ENCODE results near the gene ZNF771.
"Not testable (repeated sequence)": the region's sequence is repeated elsewhere in the genome, so short reads cannot be mapped to it uniquely, and the experiment has no call there.

Gene ZNF771

DNA sequence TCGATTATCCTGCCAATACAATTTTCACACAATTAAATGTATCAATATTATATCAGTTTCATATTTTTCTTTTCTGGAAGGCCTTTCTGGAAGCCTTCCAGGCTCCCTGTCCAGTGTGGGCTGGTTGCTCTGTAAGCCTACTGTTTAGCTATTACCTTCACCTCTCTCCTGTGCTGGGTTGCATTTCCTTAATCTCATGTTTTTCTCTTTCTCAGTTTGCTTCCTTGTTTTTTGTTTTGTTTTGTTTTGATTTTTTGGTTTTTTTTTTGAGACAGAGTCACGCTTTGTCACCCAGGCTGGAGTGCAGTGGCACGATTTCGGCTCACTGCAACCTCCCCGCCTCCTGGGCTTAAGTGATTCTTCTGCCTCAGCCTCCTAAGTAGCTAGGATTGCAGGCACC, 31.4 kb downstream of the ZNF771 start:
- DNase-seq, result no peak

GRCh38 chr16:30439720-30440348, 32.4 kb downstream of the ZNF771 start:
- no peak for DNase-seq

GRCh38 chr16:30443631-30444030, 36.2 kb downstream of the ZNF771 start:
- DNase-seq, result no peak

DNA sequence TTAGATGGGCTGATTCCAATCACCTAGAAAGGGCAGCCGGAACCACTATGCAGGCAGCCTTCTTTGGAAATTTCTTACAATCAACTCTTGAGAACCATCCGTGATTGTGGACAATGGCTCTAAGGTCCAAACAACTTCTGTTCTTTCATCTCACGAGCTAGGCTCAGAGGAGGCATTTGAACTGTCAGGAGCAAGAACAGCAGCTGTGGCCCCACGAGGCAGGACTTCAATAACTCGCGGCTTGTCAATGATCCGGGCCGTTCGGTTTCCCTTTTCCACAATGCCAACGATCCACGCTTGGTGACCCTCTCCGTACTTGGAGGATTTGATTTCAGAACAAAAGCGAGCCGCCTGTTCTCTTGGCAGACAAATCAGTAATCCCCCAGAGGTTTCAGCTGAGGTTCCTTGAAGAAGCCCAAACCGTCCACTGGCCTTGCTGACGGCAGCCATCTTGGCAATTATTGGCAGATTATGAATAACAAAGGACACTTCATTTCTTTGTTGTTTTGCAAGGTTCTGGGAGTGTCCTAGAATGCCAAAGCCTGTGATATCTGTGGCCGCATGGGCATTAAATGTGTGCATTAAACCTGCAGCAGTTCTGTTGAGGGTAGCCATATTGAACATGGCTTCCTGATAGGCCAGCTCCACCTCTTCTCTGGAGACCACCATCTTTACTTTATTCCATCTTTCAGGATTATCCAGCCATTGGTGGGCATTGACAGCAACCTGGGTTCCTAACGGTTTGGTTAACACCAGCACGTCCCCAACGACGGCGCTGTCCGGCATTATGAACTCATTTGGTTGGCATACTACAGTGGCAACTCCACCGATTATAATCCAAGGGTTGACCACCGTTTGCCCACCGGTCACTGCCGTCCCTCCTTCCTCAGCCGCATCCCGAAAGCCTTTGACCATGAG, 37.1 kb downstream of the ZNF771 start:
- no peak for DNase-seq

- DNase-seq, result no peak
Measured at GRCh38 chr16:30445149-30445407, 37.7 kb downstream of the ZNF771 start.

DNA sequence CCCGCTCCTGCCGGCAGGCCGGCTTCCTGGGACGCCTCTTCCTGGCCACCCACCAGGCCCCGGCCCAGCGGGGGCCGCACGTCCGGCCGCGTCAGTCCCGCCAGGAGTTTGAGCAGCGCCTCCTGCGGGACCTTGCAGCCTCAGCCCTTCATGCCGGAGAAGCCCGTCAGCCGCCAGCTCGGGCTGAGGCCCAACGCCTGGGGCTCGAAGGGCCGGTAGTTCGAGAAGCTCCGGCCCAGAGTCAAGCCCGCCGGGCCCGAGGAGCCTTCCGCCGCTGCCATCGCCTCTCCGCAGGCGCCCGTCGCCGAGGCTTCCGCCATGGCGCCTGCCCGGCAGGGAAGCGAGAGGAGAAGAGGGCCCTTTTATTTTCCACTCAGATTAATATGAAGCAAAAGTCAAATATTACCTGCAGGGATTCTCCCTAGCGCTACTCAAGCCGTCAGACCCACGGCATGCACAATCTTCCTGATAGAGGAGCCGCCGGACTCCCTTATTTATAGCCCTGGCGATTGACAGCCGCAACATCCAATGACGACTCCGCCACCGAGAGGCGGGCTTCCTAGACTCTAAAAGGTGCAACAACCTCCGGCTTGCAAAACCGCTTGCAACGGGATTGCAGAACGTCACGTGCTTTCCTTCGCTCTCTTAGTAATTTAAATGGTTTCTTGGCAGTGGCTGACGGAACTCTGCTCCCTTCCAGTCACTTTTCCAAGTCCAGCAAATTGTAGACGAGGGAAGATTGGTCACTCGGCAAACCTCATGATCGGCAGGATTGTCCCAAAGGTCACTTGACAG, 38.2 kb downstream of the ZNF771 start, which contains the start of gene SEPHS2:
SEPHS2 (minus strand) TSS at position 467 of the 795 bp plus-strand sequence; CDS start at position 320, 147 bp downstream.
- DNase-seq, result peak; percentile 100

- DNase-seq, result no peak
Measured at GRCh38 chr16:30446203-30446595, 38.8 kb downstream of the ZNF771 start.

DNA sequence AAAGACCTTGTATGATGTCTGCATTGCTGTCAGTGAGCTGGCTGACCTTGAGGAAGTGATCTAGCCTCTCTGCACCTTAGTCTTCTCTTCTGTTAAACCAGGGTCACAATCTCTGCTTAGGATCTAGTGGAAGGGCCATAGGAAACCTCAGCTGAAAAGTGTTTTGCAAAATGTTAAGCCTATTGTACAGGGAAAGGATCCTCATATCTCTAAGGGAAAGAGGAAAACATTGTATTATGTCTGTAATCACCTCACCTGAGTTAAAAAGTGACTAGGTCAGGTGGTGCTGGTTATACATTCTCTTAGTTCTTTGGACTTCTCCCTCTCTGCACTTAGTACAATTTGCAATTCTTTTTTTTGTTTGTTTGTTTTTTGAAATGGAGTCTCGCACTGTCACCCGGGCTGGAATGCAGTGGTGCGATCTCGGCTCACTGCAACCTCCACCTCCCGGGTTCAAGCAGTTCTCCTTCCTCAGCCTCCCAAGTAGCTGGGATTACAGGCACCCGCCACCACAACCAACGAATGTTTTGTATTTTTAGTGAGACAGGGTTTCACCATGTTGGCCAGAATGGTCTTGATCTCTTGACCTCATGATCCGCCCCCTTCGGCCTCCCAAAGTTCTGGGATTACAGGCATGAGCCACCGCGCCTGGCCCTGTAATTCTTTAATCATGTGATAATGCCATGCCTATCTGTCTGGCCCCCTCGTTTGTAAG, 40.3 kb downstream of the ZNF771 start:
- DNase-seq, result no peak

DNA sequence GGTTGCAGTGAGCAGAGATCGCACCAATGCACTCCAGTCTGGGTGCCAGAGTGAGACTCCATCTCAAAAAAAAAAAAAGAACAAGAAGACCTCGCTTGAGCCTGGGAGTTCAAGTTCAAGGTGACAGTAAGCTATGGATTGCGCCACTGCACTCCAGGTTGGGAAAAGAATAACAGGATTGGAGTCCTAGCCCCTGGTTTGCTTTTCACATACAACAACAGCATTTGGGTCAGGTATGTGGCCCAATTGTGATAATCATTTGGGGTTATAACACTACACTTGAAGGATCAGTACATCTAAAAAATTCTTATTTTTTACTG, 41.7 kb downstream of the ZNF771 start:
- no peak for DNase-seq

- not testable (repeated sequence) for DNase-seq
Measured at GRCh38 chr16:30452709-30453580, 45.5 kb downstream of the ZNF771 start.

DNA sequence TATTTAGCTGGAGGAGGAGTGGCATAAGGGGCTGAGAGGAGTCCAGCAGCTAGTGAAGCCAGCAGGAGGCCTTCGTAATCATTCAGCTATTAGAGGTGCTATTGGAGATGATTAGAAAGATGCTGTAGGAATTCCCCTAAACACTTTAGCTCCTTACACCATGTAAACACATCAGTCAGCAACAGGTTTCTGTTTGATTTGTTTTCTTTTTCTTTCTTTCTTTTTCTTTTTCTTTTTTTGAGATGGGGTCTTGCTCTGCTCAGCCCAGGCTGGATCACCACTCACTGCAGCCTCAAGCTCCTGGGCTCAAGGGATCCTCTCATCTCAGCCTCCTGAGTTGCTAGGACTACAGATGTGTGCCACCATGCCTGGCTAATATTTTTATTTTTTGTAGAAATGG, 48.9 kb downstream of the ZNF771 start:
- DNase-seq, result no peak

DNA sequence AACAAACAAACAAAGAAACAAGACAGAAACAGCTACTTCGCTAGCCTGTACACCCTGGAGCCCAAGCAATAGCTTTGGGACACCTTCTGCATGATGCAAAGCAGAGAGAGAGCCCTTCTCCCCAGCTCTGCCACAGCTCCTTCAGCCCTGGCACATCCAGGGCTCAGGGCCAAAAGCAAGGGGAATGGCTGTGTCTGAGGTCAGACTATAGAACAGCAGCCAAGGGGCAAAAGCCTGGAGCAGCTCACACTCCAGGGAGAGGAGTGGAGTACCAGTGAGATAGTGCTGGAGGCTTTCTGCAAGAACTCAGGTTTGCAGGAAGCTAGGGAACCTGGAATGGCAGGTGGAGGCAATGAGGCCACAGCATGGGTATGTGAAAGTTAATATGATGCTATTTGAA, 49.9 kb downstream of the ZNF771 start:
- no peak for DNase-seq

- no peak for DNase-seq
Measured at GRCh38 chr16:30457743-30458560, 50.5 kb downstream of the ZNF771 start.

GRCh38 chr16:30458561-30459394, 51.4 kb downstream of the ZNF771 start:
- DNase-seq, result peak; percentile 75

GRCh38 chr16:30459456-30459855, 52.0 kb downstream of the ZNF771 start:
- no peak for DNase-seq

- DNase-seq, result not testable (repeated sequence)
Measured at GRCh38 chr16:30461426-30461825, 54.0 kb downstream of the ZNF771 start.

- DNase-seq, result no peak
Measured at GRCh38 chr16:30464078-30464477, 56.7 kb downstream of the ZNF771 start.

All from RPMI8226 (cell line).